ENCODE results near the gene SOX5.

SOX5 gene

DNA sequence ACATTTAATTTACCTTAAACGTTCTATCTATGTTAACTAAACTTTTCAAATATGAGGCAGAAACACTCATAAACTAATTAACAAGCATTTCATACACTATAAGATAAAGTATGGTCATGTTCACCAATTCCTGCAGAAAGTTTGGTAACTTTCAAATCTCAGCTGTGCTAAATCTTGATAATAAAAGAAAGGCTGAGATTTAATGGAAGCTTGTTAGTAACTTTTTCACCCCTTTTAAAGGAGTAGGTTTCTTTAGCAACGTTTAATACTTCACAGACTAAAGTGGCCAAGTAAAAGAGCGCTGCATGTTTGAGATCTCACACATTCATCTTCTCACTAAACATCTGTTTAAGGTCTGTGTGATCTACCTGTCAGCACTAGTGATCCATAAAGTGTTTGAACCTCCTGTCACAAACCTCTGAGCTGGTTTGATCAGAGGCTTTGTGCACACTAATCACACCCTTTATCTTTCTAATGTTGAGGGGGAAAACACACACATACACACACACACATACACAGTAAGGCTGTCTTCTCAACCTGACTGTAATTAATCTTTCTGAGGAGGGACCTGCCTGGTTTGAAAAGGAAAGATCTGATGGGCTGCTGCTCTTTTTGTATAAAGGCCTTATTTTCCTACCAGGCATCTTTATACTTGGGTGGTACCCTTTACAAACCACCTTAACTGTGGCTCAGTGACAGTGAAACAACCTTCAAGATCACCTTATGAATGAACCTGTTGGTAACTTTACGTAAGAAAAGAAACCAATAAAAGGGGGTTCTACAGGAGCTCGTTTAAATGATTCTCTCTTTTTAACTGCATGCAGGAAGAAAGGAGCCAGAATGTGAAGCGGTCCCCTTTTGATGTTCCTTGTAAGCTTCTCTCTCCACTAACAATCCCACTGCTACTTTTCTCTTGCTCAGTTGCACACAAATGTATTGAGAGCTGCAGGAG, 244.2 kb downstream of the SOX5 start:
- no peak overlapping the region for H3K4me3 ChIP-seq (ENCODE audit: severe bottlenecking)
- H3K4me1 ChIP-seq (ENCODE audit: insufficient read depth, poor library complexity, severe bottlenecking) = no peaks in the 10 kb centered on the region
- no peak overlapping the region for H3K27ac ChIP-seq (ENCODE audit: poor library complexity, severe bottlenecking)
- no peaks in the 10 kb centered on the region for H3K36me3 ChIP-seq (ENCODE audit: low read depth)
- no peaks in the 10 kb centered on the region for H3K27me3 ChIP-seq (ENCODE audit: insufficient read depth, poor library complexity, severe bottlenecking)
- ATAC-seq (ENCODE audit: low read depth) (no peak), DNase-seq (ENCODE audit: low spot score) (no peak)
- H3K9me3 ChIP-seq (ENCODE audit: severe bottlenecking) = no peaks in the 10 kb centered on the region
- TF ChIP-seq, protein P1, sequence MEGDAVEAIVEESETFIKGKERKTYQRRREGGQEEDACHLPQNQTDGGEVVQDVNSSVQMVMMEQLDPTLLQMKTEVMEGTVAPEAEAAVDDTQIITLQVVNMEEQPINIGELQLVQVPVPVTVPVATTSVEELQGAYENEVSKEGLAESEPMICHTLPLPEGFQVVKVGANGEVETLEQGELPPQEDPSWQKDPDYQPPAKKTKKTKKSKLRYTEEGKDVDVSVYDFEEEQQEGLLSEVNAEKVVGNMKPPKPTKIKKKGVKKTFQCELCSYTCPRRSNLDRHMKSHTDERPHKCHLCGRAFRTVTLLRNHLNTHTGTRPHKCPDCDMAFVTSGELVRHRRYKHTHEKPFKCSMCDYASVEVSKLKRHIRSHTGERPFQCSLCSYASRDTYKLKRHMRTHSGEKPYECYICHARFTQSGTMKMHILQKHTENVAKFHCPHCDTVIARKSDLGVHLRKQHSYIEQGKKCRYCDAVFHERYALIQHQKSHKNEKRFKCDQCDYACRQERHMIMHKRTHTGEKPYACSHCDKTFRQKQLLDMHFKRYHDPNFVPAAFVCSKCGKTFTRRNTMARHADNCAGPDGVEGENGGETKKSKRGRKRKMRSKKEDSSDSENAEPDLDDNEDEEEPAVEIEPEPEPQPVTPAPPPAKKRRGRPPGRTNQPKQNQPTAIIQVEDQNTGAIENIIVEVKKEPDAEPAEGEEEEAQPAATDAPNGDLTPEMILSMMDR (IDR thresholded peaks at IDR 0.05; ENCODE audit: poor library complexity, severe bottlenecking) = no peak

DNA sequence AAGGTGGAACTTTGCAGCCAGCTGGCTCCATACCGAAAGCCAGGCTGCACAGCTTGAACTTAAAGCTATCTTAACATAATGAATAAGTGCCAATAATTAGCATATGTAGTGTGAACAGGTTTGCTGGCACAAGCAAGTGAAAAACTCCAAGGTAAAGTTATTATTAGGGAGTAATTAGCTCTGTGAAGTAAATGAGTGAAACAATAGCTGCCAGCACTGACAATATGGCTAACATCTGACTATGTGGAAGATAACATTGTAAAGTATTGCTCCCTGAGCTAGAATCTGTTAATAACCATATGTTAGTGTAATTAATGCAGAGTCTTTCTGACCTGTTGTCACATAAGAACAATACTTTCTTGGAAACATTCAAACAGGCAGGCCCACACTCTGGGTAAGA, 246.4 kb downstream of the SOX5 start:
- no peak for ATAC-seq (ENCODE audit: low read depth)
- Histone ChIP-seq H3K4me3 (ENCODE audit: severe bottlenecking) (no peak overlapping the region), H3K9me3 (ENCODE audit: severe bottlenecking) (no peaks in the 10 kb centered on the region), H3K27me3 (ENCODE audit: insufficient read depth, poor library complexity, severe bottlenecking) (no peaks in the 10 kb centered on the region), H3K27ac (ENCODE audit: poor library complexity, severe bottlenecking) (no peak overlapping the region), H3K36me3 (ENCODE audit: low read depth) (no peaks in the 10 kb centered on the region), H3K4me1 (ENCODE audit: insufficient read depth, poor library complexity, severe bottlenecking) (no peaks in the 10 kb centered on the region)
- TF ChIP-seq, protein P1 (IDR thresholded peaks at IDR 0.05; ENCODE audit: poor library complexity, severe bottlenecking) = no peak
- DNase-seq (ENCODE audit: low spot score) = no peak

GRCh38 chr12:23699031-23699430, 250.4 kb downstream of the SOX5 start:
- Histone ChIP-seq H3K27me3 (ENCODE audit: insufficient read depth, poor library complexity, severe bottlenecking) (no peaks in the 10 kb centered on the region), H3K9me3 (ENCODE audit: severe bottlenecking) (no peaks in the 10 kb centered on the region), H3K4me3 (ENCODE audit: severe bottlenecking) (no peak overlapping the region), H3K36me3 (ENCODE audit: low read depth) (no peaks in the 10 kb centered on the region), H3K4me1 (ENCODE audit: insufficient read depth, poor library complexity, severe bottlenecking) (no peaks in the 10 kb centered on the region), H3K27ac (ENCODE audit: poor library complexity, severe bottlenecking) (no peak overlapping the region)
- DNase-seq (ENCODE audit: low spot score) (no peak), ATAC-seq (ENCODE audit: low read depth) (no peak)
- TF ChIP-seq, protein P1 (IDR thresholded peaks at IDR 0.05; ENCODE audit: poor library complexity, severe bottlenecking) = no peak

DNA sequence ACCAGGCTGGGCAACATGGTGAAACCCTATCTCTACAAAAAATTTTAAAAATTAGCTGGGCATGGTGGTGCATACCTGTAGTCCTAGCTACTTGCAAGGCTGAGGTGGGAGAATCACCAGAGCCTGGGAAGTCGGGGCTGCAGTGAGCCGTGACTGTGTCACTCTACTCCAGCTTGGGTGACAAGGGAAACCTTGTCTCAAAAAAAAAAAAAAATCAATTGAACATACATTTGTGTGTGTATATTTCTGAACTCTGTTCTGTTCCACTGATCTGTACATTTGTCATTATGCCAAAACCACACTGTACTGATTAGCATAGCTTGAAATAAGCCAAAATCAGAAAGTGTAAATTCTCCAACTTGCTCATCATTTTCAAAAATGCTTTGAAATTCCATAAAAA, 254.6 kb downstream of the SOX5 start:
- ATAC-seq (ENCODE audit: low read depth) (no peak), DNase-seq (ENCODE audit: low spot score) (no peak)
- TF ChIP-seq, protein P1 (IDR thresholded peaks at IDR 0.05; ENCODE audit: poor library complexity, severe bottlenecking) = no peak
- Histone ChIP-seq H3K9me3 (ENCODE audit: severe bottlenecking) (no peaks in the 10 kb centered on the region), H3K27ac (ENCODE audit: poor library complexity, severe bottlenecking) (no peak overlapping the region), H3K36me3 (ENCODE audit: low read depth) (no peaks in the 10 kb centered on the region), H3K4me1 (ENCODE audit: insufficient read depth, poor library complexity, severe bottlenecking) (no peaks in the 10 kb centered on the region), H3K27me3 (ENCODE audit: insufficient read depth, poor library complexity, severe bottlenecking) (no peaks in the 10 kb centered on the region), H3K4me3 (ENCODE audit: severe bottlenecking) (no peak overlapping the region)

GRCh38 chr12:23694307-23694706, 255.2 kb downstream of the SOX5 start:
- no peak for DNase-seq (ENCODE audit: low spot score)
- TF ChIP-seq, protein P1 (IDR thresholded peaks at IDR 0.05; ENCODE audit: poor library complexity, severe bottlenecking) = no peak
- Histone ChIP-seq H3K36me3 (ENCODE audit: low read depth) (no peaks in the 10 kb centered on the region), H3K27me3 (ENCODE audit: insufficient read depth, poor library complexity, severe bottlenecking) (no peaks in the 10 kb centered on the region), H3K27ac (ENCODE audit: poor library complexity, severe bottlenecking) (no peak overlapping the region), H3K4me3 (ENCODE audit: severe bottlenecking) (no peak overlapping the region), H3K4me1 (ENCODE audit: insufficient read depth, poor library complexity, severe bottlenecking) (no peaks in the 10 kb centered on the region), H3K9me3 (ENCODE audit: severe bottlenecking) (no peaks in the 10 kb centered on the region)
- no peak for ATAC-seq (ENCODE audit: low read depth)
